GM18526 (cell line): Measurements from ENCODE around the gene SLU7.

Source experiments
- POLR2A ChIP-seq: IDR thresholded peaks from 3 replicates; pipeline ENCODE4 v1.6.1; 2011; ENCODE audit not compliant: insufficient read length; ENCODE audit errors: extremely low read depth

SLU7 gene

DNA sequence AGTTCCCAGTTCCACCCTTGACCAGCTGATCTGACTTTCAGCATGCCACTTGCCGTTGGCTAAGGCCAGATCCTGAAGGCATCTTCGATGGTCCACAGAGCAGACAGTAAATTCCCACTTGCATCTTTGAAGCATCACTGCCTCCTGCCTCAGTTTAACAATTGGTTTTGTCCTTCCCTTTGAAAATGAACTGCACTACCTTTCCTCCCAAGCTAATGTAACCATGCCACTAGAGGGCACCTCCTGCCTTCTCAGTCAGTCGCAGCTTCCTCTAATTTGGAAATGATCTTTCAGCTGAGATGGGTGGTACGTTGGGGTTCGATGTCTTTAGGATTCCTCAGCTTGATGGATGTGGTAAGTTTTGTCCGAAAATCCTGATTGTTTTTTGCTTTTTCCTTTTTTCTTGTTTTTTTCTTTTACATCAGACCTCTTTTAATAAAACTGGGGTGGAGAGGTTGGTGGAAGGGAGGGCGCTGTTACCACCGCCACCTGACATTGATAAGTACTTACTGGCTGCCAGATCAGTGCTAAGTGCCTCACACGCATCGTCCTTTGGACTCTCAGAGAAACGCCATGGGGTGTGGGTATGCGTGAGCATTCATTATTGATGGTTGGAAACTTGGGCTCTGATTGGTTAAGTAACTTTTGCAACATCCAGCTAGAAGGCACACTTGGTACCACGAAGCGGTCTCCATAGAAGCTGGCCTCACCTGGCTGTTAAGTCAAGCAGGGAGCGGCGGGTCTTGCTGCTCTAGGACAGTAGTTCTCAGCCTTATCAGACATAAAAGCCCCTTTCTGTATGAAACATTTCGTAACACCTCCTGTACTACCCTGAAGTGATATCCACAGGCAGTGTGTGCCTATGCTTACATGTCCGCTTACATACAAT lies 19.7 kb upstream of the SLU7 start:
- TF ChIP-seq POLR2A: no peak

DNA sequence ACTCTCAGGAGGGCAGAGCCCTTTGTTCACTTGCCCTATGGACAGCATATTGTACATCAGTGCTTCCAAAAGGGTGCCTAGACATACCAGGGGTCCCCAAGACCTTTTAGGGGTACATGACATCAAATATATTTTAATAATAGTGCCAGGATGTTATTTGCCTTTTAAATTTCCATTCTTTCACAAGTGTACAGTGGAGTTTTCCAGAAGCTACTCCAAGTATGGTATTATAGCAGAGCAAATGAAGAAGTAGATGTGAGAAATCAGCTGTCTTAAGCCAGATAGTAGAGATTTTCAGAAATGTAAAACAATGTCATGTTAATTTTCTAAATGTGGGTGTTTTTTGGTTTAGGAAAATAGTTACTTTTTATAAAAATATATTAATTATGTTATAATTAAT lies 18.4 kb upstream of the SLU7 start:
- TF ChIP-seq POLR2A: no peak

DNA sequence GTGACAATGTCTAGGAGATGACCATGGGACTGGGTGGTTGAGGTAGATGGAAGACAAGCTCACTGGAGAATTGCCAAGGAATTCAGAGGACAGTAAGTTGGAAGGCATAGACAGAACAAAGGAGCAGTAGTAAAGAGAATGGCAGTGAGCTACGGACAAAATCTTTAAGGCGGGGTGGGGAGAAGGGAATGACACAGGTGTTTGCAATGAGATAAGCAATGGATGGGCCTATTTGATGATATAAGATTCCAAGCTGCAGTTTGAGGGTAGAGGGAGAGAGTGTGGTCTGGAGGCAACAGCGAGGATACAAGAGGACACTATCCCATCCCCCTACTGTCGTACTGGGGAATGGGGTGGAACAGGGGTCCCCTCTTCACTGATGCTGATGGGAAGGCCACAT lies 17.1 kb upstream of the SLU7 start:
- no peak for TF ChIP-seq POLR2A

DNA sequence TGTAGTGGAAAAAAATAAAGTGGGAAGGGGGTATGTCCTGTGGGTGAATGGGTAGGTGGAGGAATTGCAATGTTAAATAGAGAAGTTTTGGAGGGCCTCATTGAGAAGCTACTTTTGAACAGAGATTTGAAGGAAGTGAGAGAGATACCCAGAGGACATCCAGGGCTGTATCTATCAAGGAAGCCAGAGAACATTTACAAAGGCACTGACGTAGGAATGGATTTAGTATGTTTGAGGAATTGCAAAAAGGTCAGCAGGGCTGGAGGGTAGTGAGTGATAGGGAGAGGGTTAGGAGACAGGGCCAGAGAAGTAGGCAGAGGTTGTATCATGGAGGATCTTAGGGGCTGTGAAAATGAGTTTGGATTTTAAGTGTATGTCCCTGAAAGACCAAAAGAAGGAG lies 16.7 kb upstream of the SLU7 start:
- TF ChIP-seq POLR2A: no peak

DNA sequence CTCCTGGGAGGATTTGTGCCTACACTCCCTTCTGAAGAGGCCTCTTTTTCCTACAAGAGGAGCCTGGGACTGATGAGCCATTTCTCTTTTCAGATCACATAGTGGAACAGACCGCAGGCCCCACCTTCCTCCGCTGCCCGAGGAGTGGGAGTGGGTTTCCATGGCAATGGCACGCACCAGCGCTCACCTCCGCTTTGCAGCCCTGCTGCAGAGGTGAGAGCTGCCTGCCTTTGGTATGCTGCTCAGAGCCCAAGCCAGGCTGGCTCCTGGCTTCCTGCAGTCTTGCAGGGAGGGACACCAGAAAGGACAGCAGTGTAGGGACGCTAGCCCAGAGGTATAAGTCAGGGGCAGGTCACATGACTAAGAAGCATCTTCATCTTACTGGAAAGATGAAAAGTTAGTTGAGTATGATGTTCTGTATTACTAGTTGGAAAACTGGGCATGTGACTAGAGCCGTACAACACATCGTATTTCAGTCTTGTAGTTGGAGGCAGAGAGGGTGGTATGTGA lies 15.2 kb upstream of the SLU7 start:
- TF ChIP-seq POLR2A: no peak

DNA sequence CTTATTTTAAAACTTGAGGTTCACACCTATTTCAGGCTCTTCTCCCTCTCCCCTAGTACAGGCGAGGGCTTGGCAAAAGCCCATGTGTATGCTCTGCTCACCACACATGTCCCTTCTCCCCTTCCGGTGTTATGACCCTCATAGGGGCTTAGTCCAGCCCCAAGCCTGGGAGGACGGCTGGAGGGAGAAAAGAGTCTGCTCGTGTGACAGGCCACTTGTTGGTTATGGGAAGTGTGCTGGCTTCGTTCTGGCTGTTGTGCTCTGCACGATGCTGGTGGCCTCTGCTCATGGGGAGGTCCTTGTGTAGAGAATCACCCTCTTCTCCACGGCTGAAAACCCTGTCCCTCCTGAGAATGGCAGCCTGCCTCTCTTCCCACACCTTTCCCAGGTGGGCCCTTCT lies 13.9 kb upstream of the SLU7 start:
- TF ChIP-seq POLR2A: no peak

DNA sequence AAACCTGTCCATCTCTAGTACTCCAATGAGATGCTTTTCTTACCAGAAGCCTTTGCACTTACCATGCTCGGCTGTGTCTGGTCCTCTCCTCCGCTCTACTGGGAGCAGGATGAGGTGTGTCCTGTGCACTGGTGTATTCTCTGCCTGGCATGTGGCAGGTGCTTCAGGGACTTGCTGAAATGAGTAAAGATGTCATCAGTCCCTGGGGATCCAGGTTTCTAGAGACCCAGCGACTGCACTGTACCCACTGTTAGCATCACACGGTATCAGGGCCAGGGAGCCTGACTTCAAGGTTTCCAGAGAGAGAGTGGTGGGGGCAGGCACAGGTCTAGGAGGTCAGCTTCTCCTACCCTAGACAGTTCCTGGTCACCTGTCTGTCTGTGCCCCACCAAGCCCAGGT lies 13.3 kb upstream of the SLU7 start:
- no peak for TF ChIP-seq POLR2A

DNA sequence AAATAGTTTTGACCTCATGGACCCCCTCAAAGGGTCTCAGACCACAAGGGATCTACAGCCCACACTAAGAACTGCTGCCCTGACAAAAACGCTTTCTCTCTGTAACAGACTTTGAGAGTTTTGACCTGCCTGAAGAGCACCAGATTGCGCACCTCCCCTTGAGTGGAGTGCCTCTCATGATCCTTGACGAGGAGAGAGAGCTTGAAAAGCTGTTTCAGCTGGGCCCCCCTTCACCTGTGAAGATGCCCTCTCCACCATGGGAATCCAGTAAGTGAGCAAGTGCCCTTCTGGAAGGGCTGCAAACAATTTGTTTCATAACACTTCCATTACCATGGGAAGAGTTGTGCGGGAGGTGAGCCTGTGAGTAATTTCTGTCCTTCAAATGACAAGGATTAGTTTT lies 8.7 kb upstream of the SLU7 start:
- no peak for TF ChIP-seq POLR2A

DNA sequence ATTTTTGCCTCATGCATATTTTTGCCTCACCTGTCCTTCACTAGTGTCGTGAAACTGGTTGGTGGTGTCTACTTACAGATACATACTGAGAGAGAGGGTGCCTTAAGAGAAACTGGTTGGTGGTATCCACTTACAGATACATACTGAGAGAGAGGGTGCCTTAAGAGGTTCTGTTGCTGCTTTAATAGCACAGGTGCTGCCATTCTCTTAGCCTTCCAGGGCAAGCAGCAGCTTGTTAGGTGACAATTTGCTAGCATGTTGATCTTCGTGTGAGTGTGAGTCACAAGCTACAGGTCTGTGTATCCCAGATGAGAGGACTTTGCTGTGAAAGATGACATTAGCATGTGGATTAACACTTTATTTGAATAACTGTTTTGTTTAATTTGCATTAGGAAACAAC lies 4.2 kb upstream of the SLU7 start:
- TF ChIP-seq POLR2A: no peak

DNA sequence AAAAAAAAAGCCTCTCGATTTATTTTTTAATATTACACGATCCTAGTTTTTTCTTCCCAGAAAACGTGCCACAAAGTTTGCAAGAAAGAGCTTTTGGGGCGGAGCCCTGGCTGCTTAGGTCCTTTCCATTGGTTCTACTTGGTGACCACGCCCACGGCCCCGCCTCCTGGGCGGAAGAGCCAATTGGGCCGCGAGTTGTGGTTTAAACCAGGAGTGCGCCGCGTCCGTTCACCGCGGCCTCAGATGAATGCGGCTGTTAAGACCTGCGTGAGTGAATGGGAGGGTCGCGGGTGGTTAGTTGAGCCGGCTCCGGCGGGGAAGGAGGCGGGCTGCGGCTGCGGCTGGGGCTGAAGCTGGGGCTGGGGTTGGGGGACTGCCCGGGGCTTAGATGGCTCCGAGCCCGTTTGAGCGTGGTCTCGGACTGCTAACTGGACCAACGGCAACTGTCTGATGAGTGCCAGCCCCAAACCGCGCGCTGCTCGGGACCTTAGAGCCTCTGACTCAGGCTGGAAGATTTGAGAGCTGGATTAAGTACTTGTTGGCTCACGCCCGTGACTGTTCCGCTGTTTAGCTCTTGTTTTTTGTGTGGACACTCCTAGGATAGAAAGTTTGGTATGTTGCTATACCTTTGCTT lies 2.9 kb upstream of the SLU7 start, which contains the start of gene PTTG1:
TSS of gene PTTG1 (plus strand) at position 231 of the 634 bp plus-strand sequence. CDS start 458 bp downstream, outside the sequence.
- TF ChIP-seq POLR2A: peak; percentile 93

DNA sequence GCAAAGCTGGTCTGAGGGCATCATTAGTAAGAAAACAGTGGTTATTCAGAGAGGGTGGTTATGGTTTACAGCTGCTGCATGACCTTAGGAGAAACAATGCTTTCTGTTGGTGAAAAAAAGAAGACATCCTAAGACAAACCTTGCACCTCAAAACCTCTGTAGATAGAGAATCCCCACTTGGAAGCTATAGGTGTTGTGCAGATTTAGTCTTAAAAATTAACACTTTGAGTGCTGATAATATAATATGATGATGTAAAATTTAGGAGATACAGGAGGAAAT lies 1.4 kb upstream of the SLU7 start:
- no peak for TF ChIP-seq POLR2A

DNA sequence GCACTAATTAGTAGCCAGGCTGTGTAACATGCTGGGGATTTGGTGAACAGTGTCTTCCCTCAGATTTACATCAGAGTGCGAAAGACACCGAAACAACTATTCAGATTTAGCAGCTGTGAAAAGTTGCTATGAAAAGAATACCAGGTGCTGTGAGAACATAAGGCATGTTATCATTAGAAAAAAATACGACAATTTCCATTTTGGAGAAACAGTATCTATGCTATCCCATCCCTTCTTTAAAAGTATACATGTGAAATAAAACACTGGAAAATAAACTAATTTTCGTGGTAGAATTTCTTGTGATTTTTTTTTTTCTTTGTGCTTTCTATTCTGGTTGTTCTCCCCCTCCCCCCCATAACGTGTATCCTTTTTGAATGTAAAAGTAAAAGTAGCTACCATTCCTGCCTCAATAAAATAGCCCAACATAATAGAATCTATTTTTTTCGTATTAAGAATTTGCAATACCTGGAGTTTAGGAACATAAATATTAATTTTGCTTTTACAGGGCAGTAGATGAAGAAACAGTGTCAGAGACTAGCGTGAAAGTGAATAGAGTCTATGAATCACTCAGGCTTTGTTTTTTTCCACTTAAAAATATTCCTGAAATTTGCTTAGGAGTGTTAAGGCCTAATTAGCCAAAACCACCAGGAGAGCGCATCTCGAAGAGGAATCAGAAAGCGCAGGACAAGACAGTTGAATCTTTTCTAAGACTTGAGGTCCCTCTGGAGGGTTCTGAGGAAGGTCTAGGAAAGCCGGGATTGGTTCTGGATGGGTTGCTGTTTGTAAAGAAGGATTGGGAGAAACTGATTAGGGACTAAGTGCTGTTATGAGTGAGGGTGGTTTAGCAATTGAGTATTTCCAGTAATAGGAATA lies 813 bp upstream of the SLU7 start:
- no peak for TF ChIP-seq POLR2A

DNA sequence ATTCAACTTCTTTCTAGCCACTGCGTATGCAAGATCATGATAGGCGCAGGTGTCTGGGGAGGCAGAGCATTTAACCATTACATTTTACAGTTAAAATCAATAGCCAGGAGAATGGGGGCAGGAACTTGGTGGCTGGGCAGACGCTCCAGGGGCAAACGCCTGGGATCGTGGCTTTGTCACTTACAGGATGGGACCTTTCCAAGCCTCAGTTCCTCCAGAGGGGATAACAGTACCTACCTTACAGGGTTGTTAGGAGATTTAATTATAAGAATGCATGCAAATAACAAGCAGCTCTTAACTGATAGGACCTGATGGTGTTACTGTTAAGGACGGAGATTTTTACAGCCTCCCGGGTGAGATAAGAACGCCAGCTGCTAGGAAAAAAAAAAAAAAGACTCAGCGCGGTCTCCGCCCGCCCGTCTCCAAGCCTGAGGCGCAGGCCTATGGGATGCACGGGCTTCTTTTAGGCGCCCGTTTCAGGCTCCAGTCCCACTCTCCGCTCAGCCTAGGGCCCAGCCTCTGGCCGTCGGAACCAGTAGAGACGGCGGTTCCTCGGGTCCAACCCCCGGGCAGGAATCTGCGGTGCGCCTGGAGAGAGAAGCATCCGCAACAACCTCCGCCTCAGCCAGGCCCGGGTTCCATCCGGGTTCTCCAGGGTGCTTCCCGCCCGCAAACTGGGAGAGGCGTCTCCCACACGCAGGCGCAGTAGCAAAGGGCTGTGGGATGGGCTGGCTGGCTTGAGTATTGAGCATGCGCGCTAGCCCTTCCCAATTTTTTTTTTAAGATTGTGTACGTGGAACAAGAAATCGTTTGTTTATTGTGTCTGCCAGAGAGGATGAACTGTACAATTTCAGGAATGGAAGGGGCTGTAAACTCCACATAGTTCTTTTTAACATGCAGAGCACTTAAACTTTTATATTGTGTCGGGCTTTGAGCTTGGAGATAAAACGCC lies 19.2 kb downstream of the SLU7 start, which contains the start of gene FAM200C:
TSS of gene FAM200C (minus strand) at position 653 of the 952 bp plus-strand sequence. CDS start 4,564 bp downstream, outside the sequence.
- TF ChIP-seq POLR2A: peak; percentile 82

DNA sequence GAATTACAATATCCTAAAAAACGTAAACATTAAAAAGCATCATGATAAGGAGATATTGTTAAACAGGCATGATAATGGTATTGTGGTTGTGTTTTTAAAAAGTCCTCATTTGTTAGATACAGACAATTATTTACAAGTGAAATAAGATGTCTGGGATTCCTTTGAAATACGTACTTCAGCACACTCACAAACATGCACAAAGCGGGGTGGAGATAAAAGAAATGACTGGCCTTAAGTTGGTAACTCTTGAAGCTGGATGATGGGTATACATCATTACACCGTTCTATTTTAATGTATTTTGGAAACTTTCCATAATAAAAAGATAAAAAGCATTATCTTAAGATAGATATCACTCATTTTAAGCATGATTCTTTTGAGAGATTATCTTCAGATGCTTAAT lies 20.1 kb downstream of the SLU7 start:
- no peak for TF ChIP-seq POLR2A
